ENCODE data around the gene CTDNEP1.

GRCh38 chr17:7232114-7232513 is 19.4 kb downstream of the CTDNEP1 start:
- no peak for TF ChIP-seq POLR2AphosphoS5 (IDR thresholded peaks at IDR 0.05; ENCODE audit: low read depth, low read length)
- TF ChIP-seq, protein P1, sequence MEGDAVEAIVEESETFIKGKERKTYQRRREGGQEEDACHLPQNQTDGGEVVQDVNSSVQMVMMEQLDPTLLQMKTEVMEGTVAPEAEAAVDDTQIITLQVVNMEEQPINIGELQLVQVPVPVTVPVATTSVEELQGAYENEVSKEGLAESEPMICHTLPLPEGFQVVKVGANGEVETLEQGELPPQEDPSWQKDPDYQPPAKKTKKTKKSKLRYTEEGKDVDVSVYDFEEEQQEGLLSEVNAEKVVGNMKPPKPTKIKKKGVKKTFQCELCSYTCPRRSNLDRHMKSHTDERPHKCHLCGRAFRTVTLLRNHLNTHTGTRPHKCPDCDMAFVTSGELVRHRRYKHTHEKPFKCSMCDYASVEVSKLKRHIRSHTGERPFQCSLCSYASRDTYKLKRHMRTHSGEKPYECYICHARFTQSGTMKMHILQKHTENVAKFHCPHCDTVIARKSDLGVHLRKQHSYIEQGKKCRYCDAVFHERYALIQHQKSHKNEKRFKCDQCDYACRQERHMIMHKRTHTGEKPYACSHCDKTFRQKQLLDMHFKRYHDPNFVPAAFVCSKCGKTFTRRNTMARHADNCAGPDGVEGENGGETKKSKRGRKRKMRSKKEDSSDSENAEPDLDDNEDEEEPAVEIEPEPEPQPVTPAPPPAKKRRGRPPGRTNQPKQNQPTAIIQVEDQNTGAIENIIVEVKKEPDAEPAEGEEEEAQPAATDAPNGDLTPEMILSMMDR (IDR thresholded peaks at IDR 0.05): no peak
- TF ChIP-seq, protein P2, sequence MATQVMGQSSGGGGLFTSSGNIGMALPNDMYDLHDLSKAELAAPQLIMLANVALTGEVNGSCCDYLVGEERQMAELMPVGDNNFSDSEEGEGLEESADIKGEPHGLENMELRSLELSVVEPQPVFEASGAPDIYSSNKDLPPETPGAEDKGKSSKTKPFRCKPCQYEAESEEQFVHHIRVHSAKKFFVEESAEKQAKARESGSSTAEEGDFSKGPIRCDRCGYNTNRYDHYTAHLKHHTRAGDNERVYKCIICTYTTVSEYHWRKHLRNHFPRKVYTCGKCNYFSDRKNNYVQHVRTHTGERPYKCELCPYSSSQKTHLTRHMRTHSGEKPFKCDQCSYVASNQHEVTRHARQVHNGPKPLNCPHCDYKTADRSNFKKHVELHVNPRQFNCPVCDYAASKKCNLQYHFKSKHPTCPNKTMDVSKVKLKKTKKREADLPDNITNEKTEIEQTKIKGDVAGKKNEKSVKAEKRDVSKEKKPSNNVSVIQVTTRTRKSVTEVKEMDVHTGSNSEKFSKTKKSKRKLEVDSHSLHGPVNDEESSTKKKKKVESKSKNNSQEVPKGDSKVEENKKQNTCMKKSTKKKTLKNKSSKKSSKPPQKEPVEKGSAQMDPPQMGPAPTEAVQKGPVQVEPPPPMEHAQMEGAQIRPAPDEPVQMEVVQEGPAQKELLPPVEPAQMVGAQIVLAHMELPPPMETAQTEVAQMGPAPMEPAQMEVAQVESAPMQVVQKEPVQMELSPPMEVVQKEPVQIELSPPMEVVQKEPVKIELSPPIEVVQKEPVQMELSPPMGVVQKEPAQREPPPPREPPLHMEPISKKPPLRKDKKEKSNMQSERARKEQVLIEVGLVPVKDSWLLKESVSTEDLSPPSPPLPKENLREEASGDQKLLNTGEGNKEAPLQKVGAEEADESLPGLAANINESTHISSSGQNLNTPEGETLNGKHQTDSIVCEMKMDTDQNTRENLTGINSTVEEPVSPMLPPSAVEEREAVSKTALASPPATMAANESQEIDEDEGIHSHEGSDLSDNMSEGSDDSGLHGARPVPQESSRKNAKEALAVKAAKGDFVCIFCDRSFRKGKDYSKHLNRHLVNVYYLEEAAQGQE (IDR thresholded peaks at IDR 0.05; ENCODE audit: insufficient read depth in 1 of 2, low read depth in 2 of 2, low read length in 1 of 2): no peak
